H4 (cell line): ENCODE results near the gene RXFP1. TPM values are rescaled to one million over a fixed set of nuclear protein-coding genes. Genes with fewer than 3 reads are reported as not detected.

Experiments
- DNase-seq: peaks from one replicate; pipeline ENCODE4 v3.0.0-alpha.2; 2015; ENCODE audit warnings: low spot score
- total RNA-seq: library from RNA; depleted of rRNA; stranded (reverse); fragments of >200 nt; shearing (Covaris generic); gene quantifications from 2 replicates; pipeline ENCODE4 v1.2.3, GENCODE V29; 2014; rRNA removed

Gene RXFP1
- total RNA-seq, 1 experiment from 2014 or later: not detected

DNA sequence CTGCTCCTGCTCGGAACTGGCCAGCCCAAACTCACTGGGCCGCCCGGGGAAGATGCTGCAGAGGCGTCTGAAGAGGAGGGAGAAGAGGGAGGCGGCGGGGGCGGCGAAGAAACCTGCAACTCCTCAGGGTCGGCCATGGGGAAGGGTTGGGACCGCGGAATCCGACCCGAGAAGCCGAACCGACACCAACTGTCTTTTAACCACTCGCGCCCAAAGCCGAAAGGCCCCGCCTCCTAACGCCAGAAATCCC lies 149.9 kb downstream of the RXFP1 start, which contains the start of gene C4orf46:
TSS of gene C4orf46 (minus strand) at position 223 of the 250 bp plus-strand sequence. CDS start at position 137, 86 bp downstream.
- DNase-seq: no peak

DNA sequence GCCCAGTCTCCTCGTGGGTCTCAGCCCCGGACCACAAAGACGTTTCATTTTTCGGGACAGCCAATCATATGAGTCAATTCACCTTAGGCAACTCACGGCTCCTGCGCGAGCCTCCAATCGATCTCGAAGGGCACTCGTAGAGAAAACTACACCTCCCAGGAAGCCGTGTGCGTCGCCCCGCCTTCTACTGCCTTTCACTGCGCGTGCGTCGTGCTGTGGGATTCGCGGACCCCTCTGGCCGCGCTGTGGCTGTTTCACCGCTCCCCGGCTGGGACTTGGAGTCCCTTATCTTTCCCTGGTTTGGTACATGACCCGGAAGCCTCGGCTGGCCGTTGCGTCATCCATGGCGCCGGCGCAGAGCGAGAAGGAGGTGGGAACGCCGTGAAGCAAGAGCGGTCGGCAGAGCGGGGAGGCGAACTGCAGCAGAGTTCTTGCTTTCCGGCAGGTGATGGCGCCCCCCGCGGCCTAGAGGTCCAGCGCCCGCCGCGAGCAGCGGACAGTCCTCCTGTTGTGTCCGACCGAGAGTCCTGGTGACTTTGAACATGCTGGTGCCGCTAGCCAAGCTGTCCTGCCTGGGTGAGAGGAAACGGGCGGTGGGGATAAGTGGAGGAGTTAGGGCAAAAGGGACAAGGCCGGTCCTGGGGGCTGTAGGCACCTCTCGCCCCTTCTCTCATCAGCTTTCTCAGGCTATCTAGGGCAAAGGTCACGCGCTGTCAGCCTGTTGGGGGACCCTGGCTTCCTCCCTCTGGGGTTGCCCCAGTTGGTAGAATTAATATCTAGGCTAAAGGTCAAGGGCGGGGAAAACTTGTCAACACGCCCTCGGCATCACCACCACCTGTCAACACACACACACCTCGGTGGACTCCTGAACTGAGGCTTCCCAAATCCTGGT lies 150.5 kb downstream of the RXFP1 start, which contains the start of gene ETFDH:
TSS of gene ETFDH (plus strand) at position 382 of the 892 bp plus-strand sequence. CDS start at position 543, 161 bp downstream.
- peak; percentile 99 for DNase-seq

DNA sequence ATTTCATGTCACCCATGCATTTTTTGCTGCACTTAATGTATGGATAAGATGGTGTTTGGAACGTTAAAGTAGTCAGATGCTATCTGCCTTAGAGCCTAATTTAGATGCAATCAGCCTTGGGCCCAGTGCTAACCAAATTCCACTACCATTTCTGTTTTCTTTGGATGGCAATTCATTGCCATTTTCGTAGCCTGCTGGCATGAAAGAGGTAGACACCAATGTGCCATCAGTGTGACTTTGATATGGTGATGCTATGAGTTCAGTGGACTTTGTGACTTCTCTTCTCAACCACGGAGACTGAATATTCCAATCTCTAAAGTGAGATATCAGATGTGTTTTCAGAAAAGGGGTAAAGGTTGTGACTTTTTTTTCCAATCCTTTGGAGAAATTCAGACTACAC lies 152.0 kb downstream of the RXFP1 start:
- DNase-seq: no peak

DNA sequence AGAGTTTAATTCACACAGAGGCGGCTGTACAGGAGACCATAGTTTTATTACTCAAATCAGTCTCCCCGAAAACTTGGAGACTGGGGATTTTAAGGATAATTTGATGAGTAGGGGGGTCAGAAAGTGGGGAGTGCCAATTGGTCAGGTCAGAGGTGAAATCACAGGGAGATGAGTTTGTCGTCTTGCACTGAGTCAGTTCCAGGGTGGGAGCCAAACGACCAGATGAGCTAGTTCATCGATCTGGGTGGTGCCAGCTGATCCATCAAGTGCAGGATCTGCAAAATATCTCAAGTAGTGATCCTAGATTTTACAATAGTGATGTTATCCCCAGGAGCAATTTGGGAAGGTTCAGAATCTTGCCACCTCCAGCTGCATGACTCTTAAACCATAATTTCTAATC lies 154.4 kb downstream of the RXFP1 start:
- DNase-seq: no peak

GRCh38 chr4:158678767-158679166 lies 157.1 kb downstream of the RXFP1 start:
- no peak for DNase-seq

- DNase-seq: no peak
Measured at GRCh38 chr4:158681629-158682028, 159.9 kb downstream of the RXFP1 start.

DNA sequence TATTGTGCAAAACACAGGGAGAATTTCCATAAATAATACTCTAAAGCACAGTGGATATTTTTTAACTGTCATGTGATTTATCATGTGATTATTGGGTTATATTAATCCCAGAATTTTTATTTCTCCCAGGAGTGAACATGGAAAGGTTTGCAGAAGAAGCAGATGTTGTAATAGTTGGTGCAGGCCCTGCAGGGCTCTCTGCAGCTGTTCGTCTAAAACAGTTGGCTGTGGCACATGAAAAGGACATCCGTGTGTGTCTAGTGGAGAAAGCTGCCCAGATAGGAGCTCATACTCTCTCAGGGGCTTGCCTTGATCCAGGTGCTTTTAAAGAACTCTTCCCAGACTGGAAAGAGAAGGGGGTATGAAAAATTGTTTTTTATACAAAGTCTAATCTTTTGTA lies 160.4 kb downstream of the RXFP1 start:
- DNase-seq: no peak

- DNase-seq: no peak
Measured at GRCh38 chr4:158688813-158689212, 167.1 kb downstream of the RXFP1 start.

Other genes with a start within 250 kb of the RXFP1 start
- gene C4orf46, start 150.0 kb downstream of the RXFP1 start, total RNA-seq: 19.0 and 29.8 TPM in 2 replicates
- gene ETFDH, start 150.4 kb downstream of the RXFP1 start, total RNA-seq: 18.5 and 18.7 TPM in 2 replicates
- gene PPID, start 201.5 kb downstream of the RXFP1 start, total RNA-seq: 39.7 and 41.6 TPM in 2 replicates
- gene FNIP2, start 247.1 kb downstream of the RXFP1 start, total RNA-seq: 5.2 and 5.7 TPM in 2 replicates